ENCODE data around the gene UBQLN4.

GRCh38 chr1:156052862-156053767 is 483 bp downstream of the UBQLN4 start:
- TF ChIP-seq CTCF (IDR thresholded peaks at IDR 0.05), result peak in 2 of 4 experiments; percentile 3 to 21
- peak in 1 of 2 donors; percentile 22 for TF ChIP-seq POLR2A (IDR thresholded peaks at IDR 0.05)
